IMR-90 (cell line): ENCODE data around the gene GNG7. TPM values are rescaled to one million over a fixed set of nuclear protein-coding genes. Genes with fewer than 3 reads are reported as not detected.

Source experiments
- ATAC-seq: fragments of 200-7000 bp; cut with Tn5 transposase; 2 replicates; pipeline ENCODE4 v1.9.1; 2020; ENCODE audit warnings: low read depth, mild to moderate bottlenecking, moderate library complexity
- BruUV-seq: library from RNA; stranded (reverse); fragments of 400-500 nt; replicated peaks from 2 replicates; lab custom pipeline; 2021; lab: Mats Ljungman, UMichigan
- CTCF ChIA-PET: fragments of 300-600 bp; formaldehyde crosslinking; extraction: SDS; loops from one replicate; lab custom pipeline; 2021; ENCODE audit warnings: antibody characterized with exemption; lab: Yijun Ruan, JAX
- POLR2A ChIA-PET: fragments of 300-600 bp; sonication (Branson Sonifier 250); formaldehyde crosslinking; loops from one replicate; lab custom pipeline; 2022; ENCODE audit warnings: antibody characterized with exemption; ENCODE audit not compliant: unreplicated experiment; lab: Charles Lee
- DNase-seq: peaks from one replicate; pipeline ENCODE4 v3.0.0; 2013
- H2AFZ ChIP-seq: replicated peaks from 2 replicates; pipeline ENCODE3; 2013; ENCODE audit warnings: low read length, mild to moderate bottlenecking; ENCODE audit not compliant: poor library complexity
- H2AK5ac ChIP-seq: 2 replicates; pipeline ENCODE4 v1.6.1; 2013; ENCODE audit warnings: low read depth, low read length, inconsistent platforms
- H2AK9ac ChIP-seq: replicated peaks from 2 replicates; pipeline ENCODE3; 2013; ENCODE audit warnings: mild to moderate bottlenecking, low read depth, low read length, moderate library complexity; ENCODE audit not compliant: poor library complexity
- H2BK120ac ChIP-seq: 2 replicates; pipeline ENCODE4 v1.6.1; 2013; ENCODE audit warnings: low read depth, low read length, inconsistent platforms
- H2BK15ac ChIP-seq: 3 replicates; pipeline ENCODE4 v1.6.1; 2013; ENCODE audit warnings: low read depth, low read length, inconsistent platforms
- H2BK20ac ChIP-seq: 2 replicates; pipeline ENCODE4 v1.6.1; 2013; ENCODE audit warnings: low read depth, mild to moderate bottlenecking, inconsistent platforms, low read length, moderate library complexity
- H2BK5ac ChIP-seq: 2 replicates; pipeline ENCODE4 v1.6.1; 2013; ENCODE audit warnings: mild to moderate bottlenecking, low read depth, low read length, inconsistent platforms; ENCODE audit not compliant: poor library complexity, severe bottlenecking
- H3K14ac ChIP-seq: replicated peaks from 2 replicates; pipeline ENCODE4 v1.6.1; 2013; ENCODE audit warnings: low read depth, low read length, inconsistent platforms
- H3K18ac ChIP-seq: 2 replicates; pipeline ENCODE4 v1.6.1; 2013; ENCODE audit warnings: low read depth, low read length, control low read depth
- H3K23ac ChIP-seq: 2 replicates; pipeline ENCODE4 v1.6.1; 2013; ENCODE audit warnings: low read depth, low read length, inconsistent platforms
- H3K27ac ChIP-seq: 2 replicates; pipeline ENCODE4 v1.5.1; 2013; ENCODE audit warnings: mild to moderate bottlenecking, control low read depth, low read length; ENCODE audit not compliant: insufficient read depth
- H3K27me3 ChIP-seq: 2 replicates; pipeline ENCODE4 v1.6.1; 2013; ENCODE audit warnings: low read length; ENCODE audit not compliant: control insufficient read depth, insufficient read depth
- H3K36me3 ChIP-seq: 2 replicates; pipeline ENCODE4 v1.6.1; 2013; ENCODE audit warnings: low read length, mixed read lengths; ENCODE audit not compliant: control insufficient read depth, insufficient read depth
- H3K4ac ChIP-seq: 2 replicates; pipeline ENCODE4 v1.6.1; 2013; ENCODE audit warnings: low read depth, low read length, inconsistent platforms
- H3K4me1 ChIP-seq: 2 replicates; pipeline ENCODE4 v1.6.1; 2013; ENCODE audit warnings: low read length, mixed read lengths; ENCODE audit not compliant: control insufficient read depth, insufficient read depth
- H3K4me2 ChIP-seq: 2 replicates; pipeline ENCODE4 v1.6.1; 2013; ENCODE audit warnings: low read depth, mild to moderate bottlenecking, control low read depth, low read length, moderate library complexity
- H3K4me3 ChIP-seq: 2 replicates; pipeline ENCODE4 v1.5.1; 2013; ENCODE audit warnings: low read depth, mild to moderate bottlenecking, control low read depth, low read length, moderate library complexity; ENCODE audit not compliant: insufficient read depth
- H3K56ac ChIP-seq: 2 replicates; pipeline ENCODE4 v1.6.1; 2013; ENCODE audit warnings: low read length, inconsistent platforms; ENCODE audit not compliant: insufficient read depth; ENCODE audit errors: extremely low read depth
- H3K79me1 ChIP-seq, 2 experiments: 2 replicates each; pipeline ENCODE4 v1.6.1; 2013; ENCODE audit warnings: low read length in 2 of 2, inconsistent platforms in 1 of 2, low read depth in 1 of 2
- H3K9ac ChIP-seq: 2 replicates; pipeline ENCODE4 v1.6.1; 2013; ENCODE audit warnings: low read depth, low read length, control low read depth
- H3K9me1 ChIP-seq: 2 replicates; pipeline ENCODE4 v1.6.1; 2013; ENCODE audit warnings: low read length, inconsistent platforms; ENCODE audit not compliant: insufficient read depth
- H3K9me3 ChIP-seq: 2 replicates; pipeline ENCODE4 v1.6.1; 2013; ENCODE audit warnings: low read length; ENCODE audit not compliant: control insufficient read depth, insufficient read depth
- H4K20me1 ChIP-seq: 2 replicates; pipeline ENCODE4 v1.6.1; 2013; ENCODE audit warnings: low read length, inconsistent platforms; ENCODE audit not compliant: insufficient read depth
- H4K5ac ChIP-seq: 2 replicates; pipeline ENCODE4 v1.6.1; 2013; ENCODE audit warnings: mild to moderate bottlenecking, low read depth, low read length, control low read depth
- H4K8ac ChIP-seq, 2 experiments: 2 replicates each; pipeline ENCODE4 v1.6.1; 2013; ENCODE audit warnings: low read depth in 2 of 2, low read length in 2 of 2, control low read depth in 1 of 2, inconsistent platforms in 1 of 2
- H4K91ac ChIP-seq: 2 replicates; pipeline ENCODE4 v1.6.1; 2013; ENCODE audit warnings: low read depth, low read length, inconsistent platforms; ENCODE audit not compliant: insufficient read depth
- CHD1 ChIP-seq: IDR thresholded peaks from 2 replicates; pipeline ENCODE4 v1.6.1; 2012; ENCODE audit warnings: low read depth, low read length, improper control_type of control experiment
- MAZ ChIP-seq: IDR thresholded peaks from 2 replicates; pipeline ENCODE4 v1.6.1; 2012; ENCODE audit warnings: low read depth, mild to moderate bottlenecking, low read length, improper control_type of control experiment, moderate library complexity, borderline replicate concordance
- MXI1 ChIP-seq: IDR thresholded peaks from 2 replicates; pipeline ENCODE4 v1.6.1; 2012; ENCODE audit warnings: low read depth, mild to moderate bottlenecking, low read length, moderate library complexity, borderline replicate concordance
- NFE2L2 ChIP-seq: fragments of 150-350 bp; IDR thresholded peaks from 2 replicates; pipeline ENCODE4 v1.6.1; 2016; ENCODE audit warnings: low read depth, mild to moderate bottlenecking, low read length
- POLR2A ChIP-seq: IDR thresholded peaks from 2 replicates; pipeline ENCODE4 v1.6.1; 2012; ENCODE audit warnings: mild to moderate bottlenecking, low read depth, low read length
- RFX5 ChIP-seq: IDR thresholded peaks from 2 replicates; pipeline ENCODE4 v1.8.0; 2012; ENCODE audit warnings: low read depth, mild to moderate bottlenecking, low read length, moderate library complexity
- WGBS, 2 experiments: methylation state at CpG; one replicate each; pipeline versions ENCODE4 v1.1.5 to v1.1.7; 2013; ENCODE audit warnings: missing lambda C conversion rate in 2 of 2; ENCODE audit not compliant: insufficient read length in 1 of 2; ENCODE audit errors: extremely low coverage in 2 of 2; 5-methylcytosine and 5-hydroxymethylcytosine counted together
- dilution Hi-C: fragments of 300-500 bp; cut with HindIII; formaldehyde crosslinking; loops from one replicate; pipeline ENCODE4 v1.14.3; 2018; ENCODE audit warnings: low sequenced_read_pairs; ENCODE audit not compliant: unreplicated experiment
- in situ Hi-C: fragments of 300-500 bp; cut with MboI; formaldehyde crosslinking; loops from 3 replicates; pipeline ENCODE4 v1.14.3; 2019; ENCODE audit warnings: low sequenced_read_pairs, inconsistent platforms, mixed read lengths
- intact Hi-C: fragments of 100-400 bp; cut with micrococcal nuclease; formaldehyde crosslinking; loops from 2 replicates; pipeline ENCODE4 v1.10.0; 2022
- polyA plus RNA-seq, 3 experiments: library from polyadenylated mRNA; depleted of rRNA; stranded (reverse); fragments of >200 nt; gene quantifications; 2 replicates each; pipeline ENCODE4 v1.2.3, GENCODE V29; 2012; ENCODE audit warnings: low replicate concordance in 1 of 3
- total RNA-seq: library from RNA; depleted of rRNA; stranded (reverse); fragments of >200 nt; gene quantifications from 2 replicates; pipeline ENCODE4 v1.2.3, GENCODE V29; 2012
- TF ChIP-seq, protein P1 (sequence below): fragments of 150-350 bp; IDR thresholded peaks from 2 replicates; pipeline ENCODE4 v1.6.1; 2016; ENCODE audit warnings: low read depth, mild to moderate bottlenecking, low read length, moderate library complexity, borderline replicate concordance

GNG7 gene
- total and polyA plus RNA-seq, 2 of the 4 experiments (the other 2 are of a cell fraction): under 0.01 to 0.21 TPM

- TF ChIP-seq MXI1 (no peak), RFX5 (no peak)
These were observed 72.8 kb downstream of the GNG7 start (continued) for GRCh38 chr19:2629491-2630351.

DNA sequence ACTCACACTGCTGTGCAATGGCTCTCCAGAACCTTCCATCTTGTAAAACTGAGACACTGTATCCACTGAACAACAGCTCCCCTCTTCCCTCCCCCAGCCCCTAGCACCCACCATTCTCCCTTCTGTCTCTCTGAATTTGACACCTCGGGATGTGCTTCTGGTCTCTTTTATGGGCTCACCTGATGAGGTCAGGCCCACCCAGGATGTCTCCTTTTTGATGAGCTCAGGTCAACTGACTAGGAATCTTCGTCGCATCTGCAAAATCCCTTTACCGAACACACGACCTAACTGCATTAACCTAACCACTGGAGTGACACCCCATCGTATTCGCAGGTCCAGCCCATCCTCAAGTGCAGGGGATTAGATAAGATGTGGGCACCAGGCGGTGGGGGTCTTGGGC, 73.9 kb downstream of the GNG7 start:
- no TSS peak for BruUV-seq
- 0 out of 2 replicates have a peak, but pooled peaks cover 3% of the 10 kb centered on the region for H4K20me1 ChIP-seq
- no peaks in the 10 kb centered on the region for H3K79me1 ChIP-seq
- no peak overlapping the region for H3K9ac ChIP-seq
- no peak overlapping the region for H3K56ac ChIP-seq
- H3K18ac ChIP-seq: no peak overlapping the region
- H2BK120ac ChIP-seq: no peak overlapping the region
- no peak overlapping the region for H2BK20ac ChIP-seq
- no peak overlapping the region for H3K4ac ChIP-seq
- H3K4me3 ChIP-seq: no peak overlapping the region
- H3K9me3 ChIP-seq: peaks cover 14% of the 10 kb centered on the region
- H2BK15ac ChIP-seq: peak overlapping the region; percentile 49; the same call in 1 of the 3 replicates
- no peaks in the 10 kb centered on the region for H3K27me3 ChIP-seq
- CTCF ChIA-PET: interaction anchor here (2.2 kb wide), 1 partner anchor 18 kb away, joined by 6 read pairs; no protein-coding TSS in a partner anchor
- DNase-seq (no peak), ATAC-seq (no peak)
- in situ Hi-C loops (no loop called here), intact Hi-C loops (no loop called here), dilution Hi-C loops (no loop called here)
- H4K91ac ChIP-seq: no peak overlapping the region; the same call in 1 of the 2 replicates
- no peaks in the 10 kb centered on the region for H3K36me3 ChIP-seq
- H3K27ac ChIP-seq: no peak overlapping the region
- no peak overlapping the region for H4K5ac ChIP-seq
- H2BK5ac ChIP-seq: no peak overlapping the region
- H2AK5ac ChIP-seq: peak overlapping the region; percentile 51; the same call in 1 of the 2 replicates
- H3K9me1 ChIP-seq: peaks cover 3% of the 10 kb centered on the region; the same call in 1 of the 2 replicates
- no peak overlapping the region for H3K4me2 ChIP-seq
- TF ChIP-seq RFX5: no peak
- no peak for TF ChIP-seq MXI1
- TF ChIP-seq NFE2L2: no peak
- TF ChIP-seq, protein P1, sequence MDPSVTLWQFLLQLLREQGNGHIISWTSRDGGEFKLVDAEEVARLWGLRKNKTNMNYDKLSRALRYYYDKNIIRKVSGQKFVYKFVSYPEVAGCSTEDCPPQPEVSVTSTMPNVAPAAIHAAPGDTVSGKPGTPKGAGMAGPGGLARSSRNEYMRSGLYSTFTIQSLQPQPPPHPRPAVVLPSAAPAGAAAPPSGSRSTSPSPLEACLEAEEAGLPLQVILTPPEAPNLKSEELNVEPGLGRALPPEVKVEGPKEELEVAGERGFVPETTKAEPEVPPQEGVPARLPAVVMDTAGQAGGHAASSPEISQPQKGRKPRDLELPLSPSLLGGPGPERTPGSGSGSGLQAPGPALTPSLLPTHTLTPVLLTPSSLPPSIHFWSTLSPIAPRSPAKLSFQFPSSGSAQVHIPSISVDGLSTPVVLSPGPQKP: no peak
- no peak for TF ChIP-seq CHD1
- TF ChIP-seq POLR2A: no peak
- no peak for TF ChIP-seq MAZ
- no peak overlapping the region for H3K23ac ChIP-seq
- POLR2A ChIA-PET: interaction anchor here (0.6 kb wide), 1 partner anchor 10 kb away, joined by 3 read pairs; no protein-coding TSS in a partner anchor
- H3K14ac ChIP-seq: no peak overlapping the region
- H4K8ac ChIP-seq: no peak overlapping the region
- 97% methylated on average over 4 of the region's 8 CpGs; no CpG with 5 or more reads in 1 of the 2 experiments for WGBS, 2 experiments
- no peak overlapping the region for H2AK9ac ChIP-seq
- no peak overlapping the region for H2AFZ ChIP-seq
- H3K4me1 ChIP-seq: peaks cover 9% of the 10 kb centered on the region
